ENCODE measurements around the gene TBX15.
"Not testable (repeated sequence)": the region's sequence is repeated elsewhere in the genome, so short reads cannot be mapped to it uniquely, and the experiment has no call there.

The TBX15 gene

DNA sequence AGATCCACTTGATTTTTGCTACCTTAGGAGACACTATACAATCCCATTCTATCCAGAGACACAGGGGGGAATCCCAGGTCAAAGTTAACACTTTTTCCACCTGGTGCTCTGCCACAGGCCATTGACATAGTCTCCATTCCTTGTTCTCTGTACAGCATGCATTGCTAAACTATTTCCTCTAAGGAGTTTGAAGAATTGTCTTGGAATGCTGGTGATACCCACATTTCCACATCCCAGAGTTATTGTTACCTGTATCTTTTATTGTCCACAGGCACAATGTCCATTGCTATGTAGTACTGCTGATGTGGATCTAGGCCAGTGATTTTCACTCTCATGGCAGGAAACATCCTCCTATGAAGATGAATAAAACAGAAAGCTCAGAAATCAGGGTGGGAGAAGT lies 61.9 kb downstream of the TBX15 start:
- no peak for DNase-seq (ENCODE audit: low read depth in 2 of 2)

DNA sequence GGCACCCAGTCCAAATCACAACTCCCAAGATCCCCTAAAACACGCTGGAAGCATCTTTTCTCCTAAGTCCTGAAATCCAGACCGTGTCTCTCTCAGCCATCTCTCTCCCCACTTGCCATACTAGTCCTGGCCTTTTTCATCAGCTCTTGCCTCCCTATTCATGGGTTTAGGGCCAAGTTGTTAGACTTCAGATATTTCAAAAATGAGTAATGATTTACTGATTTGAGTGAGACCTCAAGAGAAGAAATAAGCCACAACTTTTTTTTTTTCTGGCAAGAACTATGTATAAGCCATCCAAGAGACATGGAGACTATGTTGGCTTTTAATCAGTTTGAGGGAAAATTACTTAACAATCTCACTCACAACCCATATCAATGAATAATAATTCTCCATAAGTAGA lies 62.5 kb downstream of the TBX15 start:
- no peak for DNase-seq (ENCODE audit: low read depth in 2 of 2)

DNA sequence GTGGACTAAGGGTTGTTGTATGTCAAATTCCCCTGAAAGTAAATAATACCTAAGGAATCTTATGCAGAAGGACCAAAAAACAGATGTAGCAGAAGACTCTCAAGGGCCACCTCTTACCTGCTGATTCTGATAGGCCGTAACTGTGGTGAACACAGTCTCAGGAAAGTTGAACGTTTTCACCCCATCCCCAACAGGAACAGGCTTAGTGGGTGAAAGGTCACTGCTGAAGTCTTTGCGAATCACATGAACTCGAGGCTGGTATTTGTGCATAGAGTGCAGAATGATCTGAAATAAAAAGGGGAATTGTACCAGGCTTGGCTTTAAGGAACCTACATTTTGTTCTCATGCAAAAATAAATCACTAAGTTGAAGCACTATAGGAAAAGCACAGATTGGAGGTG lies 64.8 kb downstream of the TBX15 start:
- no peak for DNase-seq (ENCODE audit: low read depth in 2 of 2)

DNA sequence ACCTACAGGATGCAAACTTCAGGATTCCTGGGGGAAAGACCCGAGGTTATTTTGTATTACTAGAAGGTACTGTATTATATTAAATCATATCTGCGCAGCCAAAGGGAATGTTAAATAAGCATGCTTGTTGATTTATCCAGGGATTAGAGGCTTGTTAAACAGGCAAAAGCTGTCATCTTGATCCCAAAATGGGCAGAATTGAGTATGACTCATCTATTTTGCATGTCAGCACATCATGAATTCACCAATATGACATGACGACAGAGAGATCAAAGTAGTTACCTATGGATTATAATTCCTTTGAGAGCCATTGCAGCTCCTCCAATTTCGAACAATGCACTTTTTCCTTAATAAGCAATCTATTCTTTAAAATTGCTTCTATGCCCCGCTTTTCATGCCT lies 66.1 kb downstream of the TBX15 start:
- DNase-seq (ENCODE audit: low read depth in 2 of 2) = no peak

DNA sequence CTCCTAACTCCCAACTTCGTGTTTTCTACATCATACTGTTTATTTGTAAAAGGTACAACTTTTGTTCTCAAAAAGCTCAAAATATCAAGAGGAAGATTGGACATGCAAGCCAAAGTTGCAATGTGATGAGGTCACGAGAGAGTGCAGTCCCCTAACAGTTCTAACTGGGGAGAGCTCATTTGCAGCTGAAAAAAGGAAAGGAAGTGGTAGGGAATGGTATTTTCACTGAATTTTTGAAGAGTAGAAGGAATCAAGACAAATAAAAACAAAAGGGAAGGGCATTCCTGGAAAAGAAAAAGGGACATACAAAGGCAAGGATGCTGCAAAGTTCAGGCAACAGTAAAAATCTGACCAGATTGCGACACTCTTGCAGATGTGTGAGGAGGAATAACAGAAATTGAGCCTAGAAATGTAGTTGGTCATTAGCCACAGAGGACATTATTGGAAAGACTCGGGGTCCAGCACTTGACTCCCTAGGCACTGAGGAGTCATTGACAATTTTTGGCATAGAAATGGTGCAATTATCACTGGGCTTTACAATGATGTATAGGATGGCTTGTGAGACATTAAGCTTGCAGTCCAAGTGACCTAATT lies 67.9 kb downstream of the TBX15 start:
- DNase-seq (ENCODE audit: low read depth in 2 of 2) = no peak

DNA sequence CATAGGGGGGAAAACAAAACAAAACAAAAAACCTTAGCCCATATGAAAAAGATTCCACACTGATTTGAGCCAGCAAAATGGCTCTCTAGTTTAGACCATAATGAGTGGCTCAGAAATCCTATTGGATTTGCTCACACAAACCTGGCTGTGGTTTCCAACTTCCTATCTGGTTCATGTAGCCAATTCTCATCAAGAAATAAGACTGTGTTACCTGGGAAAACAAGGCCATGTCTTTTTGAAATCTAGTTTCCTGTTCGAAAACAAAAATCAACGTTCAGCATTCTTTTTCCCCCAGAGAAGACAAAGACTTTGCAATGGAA lies 69.2 kb downstream of the TBX15 start:
- DNase-seq (ENCODE audit: low read depth in 2 of 2) = no peak

DNA sequence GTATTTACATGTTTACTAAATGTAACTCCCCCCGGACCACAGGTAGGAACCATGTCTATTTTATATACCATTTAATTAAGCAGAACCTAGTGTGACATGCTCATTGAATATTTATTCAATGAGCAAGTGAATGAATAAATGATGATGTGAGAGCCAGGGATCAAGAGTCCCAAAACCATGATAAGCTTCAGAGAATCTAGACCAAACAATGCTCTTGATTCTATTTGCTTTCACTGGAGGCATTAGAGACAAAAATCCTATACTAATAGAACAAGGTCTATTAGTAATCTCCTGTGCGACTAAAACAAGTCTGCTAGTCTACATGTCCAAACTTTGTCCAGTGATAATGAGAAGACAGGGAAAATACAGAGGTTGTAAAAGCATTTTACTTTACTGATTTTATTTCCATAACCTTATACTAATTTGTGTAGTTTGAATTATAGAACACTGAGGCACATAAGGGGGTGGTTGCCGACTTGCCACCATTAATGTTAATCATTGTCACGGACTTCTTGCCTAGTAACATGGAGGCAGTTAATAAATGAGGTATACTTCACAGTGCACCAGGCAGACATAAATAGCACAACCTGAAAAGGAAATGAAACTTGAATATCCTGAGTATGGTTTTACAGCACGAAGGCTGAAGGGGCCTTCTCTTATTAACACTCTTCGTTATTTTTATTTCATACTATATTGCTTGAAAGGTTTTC lies 69.8 kb downstream of the TBX15 start:
- DNase-seq (ENCODE audit: low read depth in 2 of 2) = no peak

DNA sequence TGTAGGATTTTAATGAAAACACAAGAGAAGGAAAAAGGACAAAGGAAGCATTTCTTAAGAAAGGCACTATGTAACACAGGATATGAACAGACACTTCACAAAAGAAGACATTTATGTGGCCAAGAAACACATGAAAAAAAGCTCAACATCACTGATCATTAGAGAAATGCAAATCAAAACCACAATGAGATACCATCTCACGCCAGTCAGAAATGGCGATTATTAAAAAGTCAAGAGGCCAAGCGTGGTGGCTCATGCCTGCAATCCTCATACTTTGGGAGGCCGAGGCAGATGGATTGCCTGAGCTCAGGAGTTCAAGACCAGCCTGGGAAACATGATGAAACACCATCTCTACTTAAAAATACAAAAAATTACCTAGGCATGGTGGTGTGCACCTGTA lies 71.8 kb downstream of the TBX15 start:
- not testable (repeated sequence) for DNase-seq (ENCODE audit: low read depth in 2 of 2)

DNA sequence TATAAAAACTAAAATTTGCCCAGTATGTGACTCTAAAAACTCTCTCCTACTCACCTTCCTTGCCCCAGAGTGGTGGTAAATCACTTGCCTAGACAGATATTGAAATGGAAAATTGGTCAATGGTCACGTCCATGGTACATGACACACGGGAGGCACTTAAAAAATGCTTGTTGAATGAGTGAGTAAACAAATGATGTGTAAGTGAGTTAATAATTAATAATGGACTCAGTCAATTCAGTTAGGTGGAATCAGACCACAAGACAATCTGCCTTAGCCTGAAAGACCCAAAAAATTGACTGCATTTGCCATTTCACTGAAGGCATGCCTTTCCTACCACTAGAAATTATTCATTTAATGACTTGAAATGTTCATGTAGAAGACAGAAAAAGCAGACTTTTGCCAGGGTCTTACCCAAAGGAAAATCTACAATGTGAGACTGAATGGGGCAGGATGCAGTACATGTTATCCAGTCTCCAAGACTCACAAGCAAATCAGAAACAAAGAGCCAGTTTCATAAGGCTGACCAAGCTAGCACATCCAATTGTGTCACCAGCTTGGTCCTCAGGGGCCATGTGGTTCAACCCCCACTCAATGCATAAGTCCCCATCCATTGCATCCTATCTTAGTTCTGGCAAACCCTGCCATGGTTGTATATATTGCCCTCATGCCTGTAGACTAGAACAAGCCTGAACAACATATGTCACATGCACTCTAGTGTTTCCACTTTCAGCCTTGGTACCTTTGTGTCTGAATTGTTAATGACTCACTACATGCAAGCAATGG lies 73.6 kb downstream of the TBX15 start:
- DNase-seq (ENCODE audit: low read depth in 2 of 2) = no peak

DNA sequence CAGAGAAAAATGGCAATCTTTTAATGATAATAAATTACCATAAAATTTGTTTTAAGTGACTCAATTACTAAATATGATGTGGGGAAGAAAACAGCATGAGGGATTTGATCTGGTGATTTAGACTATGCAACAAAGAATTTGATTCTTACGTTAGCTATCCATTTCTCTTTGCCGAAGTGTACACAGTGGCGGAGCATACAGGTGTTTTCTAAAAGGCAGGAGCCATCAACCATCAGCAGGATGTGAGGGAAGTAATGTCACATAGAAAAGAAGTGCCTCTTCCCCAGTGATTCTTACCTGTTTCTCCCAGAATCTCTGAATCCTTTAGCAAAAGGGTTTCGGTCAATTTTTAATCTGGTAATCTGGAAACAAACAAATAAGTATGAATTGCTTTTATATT lies 74.3 kb downstream of the TBX15 start:
- no peak for DNase-seq (ENCODE audit: low read depth in 2 of 2)

DNA sequence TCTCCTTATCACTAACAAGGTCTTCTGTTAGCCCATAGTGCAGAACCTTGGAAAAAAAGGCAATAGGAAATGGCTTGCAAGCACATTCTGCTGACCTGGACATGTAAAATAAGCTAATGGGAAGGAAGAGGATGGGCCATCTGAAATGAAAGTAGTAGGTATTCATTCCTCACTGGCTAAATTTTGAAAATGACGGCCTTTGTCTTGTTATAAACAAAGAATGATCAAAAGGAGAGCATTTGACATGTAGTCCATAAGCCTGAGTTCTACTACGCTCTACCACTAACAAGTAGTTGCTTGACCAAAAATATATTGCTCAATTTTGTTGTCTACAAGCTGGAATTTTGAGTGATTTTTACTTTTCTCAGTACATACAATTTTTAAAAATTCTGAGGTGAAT lies 75.6 kb downstream of the TBX15 start:
- no peak for DNase-seq (ENCODE audit: low read depth in 2 of 2)

DNA sequence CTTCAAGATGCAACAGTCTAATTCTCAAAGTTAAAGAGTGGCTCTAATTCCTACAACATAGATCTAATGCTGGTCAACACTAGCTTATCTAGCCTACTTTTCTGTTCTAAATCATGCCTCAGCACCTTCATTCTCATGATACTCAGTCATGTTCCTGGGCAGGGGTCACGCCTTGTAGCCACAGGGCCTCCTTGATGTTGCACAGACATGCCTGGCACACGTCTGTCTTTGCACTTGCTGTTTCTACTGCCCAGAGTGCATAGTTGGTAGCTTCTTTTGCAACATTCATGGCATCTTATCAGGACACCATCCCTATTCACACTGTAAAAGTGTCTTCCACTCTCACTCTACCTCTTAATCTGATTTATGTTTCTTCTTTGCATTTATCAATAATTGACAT lies 76.6 kb downstream of the TBX15 start:
- DNase-seq (ENCODE audit: low read depth in 2 of 2) = no peak

DNA sequence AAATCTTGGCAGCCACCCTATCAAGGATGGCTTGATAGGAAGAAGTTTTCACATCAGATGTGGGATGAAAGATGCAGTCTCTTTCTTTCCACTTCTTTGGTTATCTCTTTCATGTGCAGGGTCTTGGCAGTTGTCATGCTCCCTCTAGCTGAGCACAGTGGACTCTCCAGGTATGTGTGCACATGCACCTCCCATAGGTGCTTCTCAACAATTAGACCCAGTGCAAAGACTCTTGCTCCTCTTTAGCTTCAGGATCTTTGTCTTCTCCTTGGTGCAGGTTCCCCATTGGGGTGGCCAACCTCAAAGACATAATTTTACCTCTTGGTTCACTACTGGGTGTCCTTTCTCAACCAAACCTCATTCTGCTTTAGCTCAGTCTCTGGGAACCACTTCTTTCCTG lies 80.7 kb downstream of the TBX15 start:
- no peak for DNase-seq (ENCODE audit: low read depth in 2 of 2)

DNA sequence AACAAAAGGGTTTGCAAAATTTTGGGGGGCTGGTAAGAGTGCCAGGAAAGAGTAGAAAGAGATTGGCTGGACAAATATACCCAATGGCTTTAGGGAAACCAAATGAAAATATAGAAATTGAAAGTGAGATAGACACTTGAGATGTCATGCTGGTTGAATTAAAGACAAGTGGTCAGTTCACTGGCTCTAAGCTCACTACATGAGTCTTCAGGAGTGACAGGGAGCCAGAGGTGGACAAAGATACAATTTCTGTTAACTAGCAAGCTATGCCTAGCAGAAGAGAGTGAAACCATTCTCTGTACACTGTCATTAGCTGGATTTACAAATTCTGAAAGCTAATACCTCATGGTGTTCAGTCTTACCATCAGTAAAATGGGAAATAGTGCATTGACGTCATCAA lies 82.5 kb downstream of the TBX15 start:
- DNase-seq (ENCODE audit: low read depth in 2 of 2) = no peak

DNA sequence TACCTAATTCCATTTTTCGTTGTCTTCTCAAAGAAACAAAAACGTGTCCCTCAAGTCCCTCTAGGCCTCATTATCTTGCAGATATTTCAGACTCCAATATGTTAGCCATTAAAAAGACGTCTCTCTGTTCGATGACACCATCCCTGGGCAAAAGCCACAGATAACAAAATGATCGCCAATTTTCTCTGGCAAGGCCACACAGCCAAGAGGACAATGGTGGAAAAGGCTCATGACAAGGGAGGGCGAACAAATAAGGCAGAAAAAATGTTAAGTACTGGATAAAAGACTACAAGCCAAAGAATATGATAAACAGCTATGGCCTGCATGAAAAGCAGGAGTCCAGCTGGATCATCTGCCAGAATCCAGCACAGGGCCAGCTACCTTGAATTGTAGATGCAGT lies 82.9 kb downstream of the TBX15 start:
- DNase-seq (ENCODE audit: low read depth in 2 of 2) = no peak

DNA sequence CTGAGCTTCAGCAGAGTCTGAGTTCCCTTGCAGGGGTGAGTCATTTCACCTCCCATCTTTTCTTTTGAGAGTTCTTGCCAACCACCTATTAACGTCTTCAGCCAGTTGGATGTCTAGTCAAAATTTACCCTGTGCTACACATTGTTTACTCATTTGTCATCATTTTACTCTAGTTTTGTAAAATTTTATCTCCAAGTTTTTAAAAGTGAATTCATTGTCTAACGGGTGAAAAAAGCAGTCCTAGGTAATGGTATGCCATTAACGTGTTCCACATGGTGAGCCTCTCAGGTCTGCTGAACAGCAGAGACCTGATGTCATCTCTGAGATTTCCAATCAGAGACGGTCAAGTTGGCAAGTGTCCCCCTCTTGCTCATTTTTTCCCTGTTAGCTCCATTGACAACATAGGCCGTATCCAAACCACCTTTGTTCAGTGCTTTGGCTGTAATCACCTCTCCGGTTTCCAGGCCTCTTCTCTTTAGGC lies 85.4 kb downstream of the TBX15 start:
- DNase-seq (ENCODE audit: low read depth in 2 of 2) = no peak

DNA sequence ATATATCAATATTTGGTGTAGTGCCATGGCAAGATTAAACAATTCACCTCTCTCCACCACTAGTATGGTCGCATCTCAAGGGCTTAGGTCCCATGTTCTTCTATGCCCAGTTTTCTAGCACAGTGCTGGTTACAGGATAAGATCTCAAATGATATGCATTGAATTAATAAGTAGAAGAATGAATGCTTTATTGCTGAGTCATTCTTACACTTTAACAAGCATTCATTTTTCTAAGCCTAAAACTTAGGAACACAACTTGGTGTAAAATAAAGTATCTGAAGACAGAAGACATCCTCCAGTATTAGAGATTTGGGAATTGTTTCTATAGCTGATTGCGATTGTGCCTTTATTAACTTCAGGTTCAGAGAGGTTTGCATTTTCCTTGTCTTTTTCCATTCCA lies 85.8 kb downstream of the TBX15 start:
- DNase-seq (ENCODE audit: low read depth in 2 of 2) = no peak

DNA sequence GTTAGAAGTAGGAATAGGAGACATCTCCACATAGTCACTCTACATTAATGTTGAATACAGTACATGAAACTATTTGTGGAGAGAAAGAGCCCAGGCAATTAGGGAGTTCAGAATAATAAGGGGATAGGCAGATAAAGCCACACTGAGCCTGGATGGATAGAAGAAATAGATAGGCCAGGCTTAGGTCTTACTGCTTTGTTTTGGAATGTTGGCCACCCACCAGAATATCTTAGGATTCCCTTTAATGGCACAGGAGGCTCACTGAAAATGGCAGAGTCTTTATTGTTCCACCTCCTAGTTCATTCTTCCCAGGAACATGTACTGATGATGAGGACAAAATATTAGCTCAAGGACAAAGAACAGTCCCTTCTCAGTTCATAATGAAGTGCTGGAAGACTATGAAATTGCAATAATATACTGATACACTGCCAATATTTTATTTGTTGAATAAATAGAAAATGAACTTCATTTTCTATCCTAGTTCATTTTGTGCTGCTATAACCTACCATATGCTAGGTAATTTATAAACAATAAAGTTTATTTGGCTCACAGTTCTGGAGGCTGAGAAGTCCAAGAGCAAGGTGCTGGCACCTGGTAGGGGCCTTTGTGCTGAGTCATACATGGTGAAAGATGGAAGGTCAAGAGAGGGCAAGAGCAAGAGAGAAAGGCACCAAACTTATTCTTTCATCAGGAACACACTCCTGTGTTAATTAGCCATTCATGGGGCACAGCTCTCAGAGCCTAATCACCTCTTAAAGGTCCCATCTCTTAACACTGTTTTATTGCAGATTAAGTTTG lies 87.3 kb downstream of the TBX15 start:
- DNase-seq (ENCODE audit: low read depth in 2 of 2) = no peak

DNA sequence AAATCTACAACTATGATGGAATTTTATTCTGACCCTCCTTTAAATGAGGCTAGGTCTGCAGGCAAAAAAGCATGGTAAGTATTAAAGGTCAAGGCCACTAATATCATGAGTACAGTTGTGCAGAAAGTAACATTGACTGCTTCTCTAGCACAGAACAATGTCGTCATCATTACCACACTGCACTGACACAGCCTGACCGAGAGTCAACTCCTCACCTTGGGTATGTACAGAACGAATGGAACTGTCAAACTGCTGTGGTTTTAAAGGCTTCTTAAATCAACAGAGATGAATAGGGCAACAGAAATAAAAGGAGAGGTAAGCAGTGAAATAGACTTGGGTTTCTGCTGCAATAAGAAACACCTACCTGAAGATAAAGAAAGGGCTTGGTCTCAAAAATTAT lies 88.8 kb downstream of the TBX15 start:
- DNase-seq (ENCODE audit: low read depth in 2 of 2) = no peak

DNA sequence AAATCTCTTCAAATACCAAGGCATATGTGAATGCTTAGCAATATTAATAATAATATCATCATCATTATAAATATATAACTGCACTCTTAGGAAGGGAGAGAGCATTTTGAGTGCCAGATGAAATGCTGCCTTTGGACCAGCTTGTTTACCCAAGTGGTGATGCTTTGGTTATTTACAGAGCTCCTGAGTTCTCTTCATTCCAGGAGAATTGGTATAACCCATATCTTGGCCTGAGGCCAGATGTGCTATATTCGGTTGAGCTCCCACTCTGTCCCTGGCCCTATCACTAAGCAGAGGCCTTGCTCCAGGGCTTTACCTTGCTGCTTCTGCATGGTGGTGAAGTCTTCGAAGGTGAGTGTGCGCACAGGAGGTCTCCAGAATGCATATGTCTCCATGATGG lies 89.4 kb downstream of the TBX15 start:
- no peak for DNase-seq (ENCODE audit: low read depth in 2 of 2)

DNA sequence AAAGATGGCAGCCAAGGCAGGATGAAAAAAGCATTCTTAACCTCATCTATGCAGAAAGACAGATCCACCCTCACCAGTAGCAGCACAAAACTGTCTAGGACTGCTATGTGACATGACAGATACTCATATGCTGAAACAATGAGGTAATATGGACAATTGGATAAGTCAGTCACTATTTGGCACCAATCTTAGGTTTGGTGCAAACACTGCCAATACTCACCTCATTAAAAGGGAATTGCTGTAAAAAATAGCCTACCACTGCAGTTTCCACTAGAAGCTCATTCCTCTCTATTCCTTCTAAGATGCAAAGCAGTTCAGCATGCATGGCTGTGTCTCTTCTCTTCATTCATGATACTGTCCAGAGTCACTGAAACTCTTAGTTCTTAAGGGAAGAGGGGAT lies 91.7 kb downstream of the TBX15 start:
- no peak for DNase-seq (ENCODE audit: low read depth in 2 of 2)

DNA sequence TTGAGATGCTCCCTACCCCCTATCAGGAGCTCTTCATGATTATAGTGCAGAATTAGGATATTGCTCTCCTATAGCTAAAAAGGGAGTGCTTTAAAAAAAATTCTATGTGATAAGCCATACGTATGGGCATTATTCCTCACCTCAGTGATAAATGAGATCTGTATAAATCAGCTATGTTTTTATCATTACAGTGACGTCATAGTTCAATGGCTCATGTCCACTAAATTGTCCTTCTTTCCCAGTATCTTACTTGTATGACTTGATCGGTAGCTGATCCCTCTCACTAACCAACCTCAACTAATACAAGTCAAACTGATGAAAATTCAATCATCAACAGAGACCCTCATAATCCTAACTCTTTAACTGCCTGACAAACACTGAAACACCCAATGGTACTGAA lies 93.3 kb downstream of the TBX15 start:
- no peak for DNase-seq (ENCODE audit: low read depth in 2 of 2)

Measured in stimulated activated CD8-positive, alpha-beta memory T cell treated with anti-CD3 and anti-CD28 coated beads, Interleukin-15, amount 100 ng/mL, for 48 hours (primary cell).